ENCODE results near the gene KLF5.

The KLF5 gene

GRCh38 chr13:73057284-73058063, 1.3 kb upstream of the KLF5 start:
- H3K4me3 ChIP-seq (ENCODE audit: low read length) = no peak overlapping the region
- no peak for DNase-seq (ENCODE audit: low read depth, low spot score)

GRCh38 chr13:73058064-73058313, 816 bp upstream of the KLF5 start:
- no peak overlapping the region for H3K4me3 ChIP-seq (ENCODE audit: low read length)
- no peak for DNase-seq (ENCODE audit: low read depth, low spot score)

GRCh38 chr13:73058432-73058735, 421 bp upstream of the KLF5 start:
- DNase-seq (ENCODE audit: low read depth, low spot score) = no peak
- H3K4me3 ChIP-seq (ENCODE audit: low read length) = peak overlapping the region; percentile 42

- DNase-seq (ENCODE audit: low read depth, low spot score) = no peak
- peak overlapping the region; percentile 52; the same call in 1 of the 2 replicates for H3K4me3 ChIP-seq (ENCODE audit: low read length)
Measured at GRCh38 chr13:73059460-73060250, 850 bp downstream of the KLF5 start.

GRCh38 chr13:73060251-73061160, 1.7 kb downstream of the KLF5 start:
- no peak for DNase-seq (ENCODE audit: low read depth, low spot score)
- H3K4me3 ChIP-seq (ENCODE audit: low read length) = no peak overlapping the region

GRCh38 chr13:73061473-73061872, 2.7 kb downstream of the KLF5 start:
- no peak overlapping the region for H3K4me3 ChIP-seq (ENCODE audit: low read length)
- no peak for DNase-seq (ENCODE audit: low read depth, low spot score)

- no peak for DNase-seq (ENCODE audit: low read depth, low spot score)
Measured at GRCh38 chr13:73061876-73062275, 3.1 kb downstream of the KLF5 start.

GRCh38 chr13:73062468-73062867, 3.7 kb downstream of the KLF5 start:
- DNase-seq (ENCODE audit: low read depth, low spot score) = no peak
- no peak overlapping the region for H3K4me3 ChIP-seq (ENCODE audit: low read length)

More at GRCh38 chr13:73061876-73062275, 3.1 kb downstream of the KLF5 start:
- H3K4me3 ChIP-seq (ENCODE audit: low read length) = no peak overlapping the region

- DNase-seq (ENCODE audit: low read depth, low spot score) = no peak
- no peak overlapping the region for H3K4me3 ChIP-seq (ENCODE audit: low read length)
Measured at GRCh38 chr13:73063166-73063565, 4.4 kb downstream of the KLF5 start.

GRCh38 chr13:73065036-73065435, 6.2 kb downstream of the KLF5 start:
- DNase-seq (ENCODE audit: low read depth, low spot score) = no peak

GRCh38 chr13:73065665-73066340, 7.0 kb downstream of the KLF5 start:
- no peak overlapping the region for H3K4me3 ChIP-seq (ENCODE audit: low read length)
- no peak for DNase-seq (ENCODE audit: low read depth, low spot score)

More at GRCh38 chr13:73065036-73065435, 6.2 kb downstream of the KLF5 start:
- no peak overlapping the region for H3K4me3 ChIP-seq (ENCODE audit: low read length)

- H3K4me3 ChIP-seq (ENCODE audit: low read length) = no peak overlapping the region
Measured at GRCh38 chr13:73069206-73069805, 10.5 kb downstream of the KLF5 start.

GRCh38 chr13:73070451-73071098, 11.8 kb downstream of the KLF5 start:
- no peak overlapping the region for H3K4me3 ChIP-seq (ENCODE audit: low read length)

More at GRCh38 chr13:73069206-73069805, 10.5 kb downstream of the KLF5 start:
- no peak for DNase-seq (ENCODE audit: low read depth, low spot score)

GRCh38 chr13:73072239-73072900, 13.6 kb downstream of the KLF5 start:
- no peak overlapping the region for H3K4me3 ChIP-seq (ENCODE audit: low read length)
- no peak for DNase-seq (ENCODE audit: low read depth, low spot score)

More at GRCh38 chr13:73070451-73071098, 11.8 kb downstream of the KLF5 start:
- no peak for DNase-seq (ENCODE audit: low read depth, low spot score)

GRCh38 chr13:73073050-73073449, 14.2 kb downstream of the KLF5 start:
- H3K4me3 ChIP-seq (ENCODE audit: low read length) = no peak overlapping the region

GRCh38 chr13:73074014-73074413, 15.2 kb downstream of the KLF5 start:
- DNase-seq (ENCODE audit: low read depth, low spot score) = no peak
- H3K4me3 ChIP-seq (ENCODE audit: low read length) = no peak overlapping the region

More at GRCh38 chr13:73073050-73073449, 14.2 kb downstream of the KLF5 start:
- no peak for DNase-seq (ENCODE audit: low read depth, low spot score)

- DNase-seq (ENCODE audit: low read depth, low spot score) = no peak
- no peak overlapping the region for H3K4me3 ChIP-seq (ENCODE audit: low read length)
Measured at GRCh38 chr13:73074926-73075325, 16.1 kb downstream of the KLF5 start.

GRCh38 chr13:73075546-73075945, 16.7 kb downstream of the KLF5 start:
- no peak overlapping the region for H3K4me3 ChIP-seq (ENCODE audit: low read length)

More at GRCh38 chr13:73075546-73075945, 16.7 kb downstream of the KLF5 start:
- DNase-seq (ENCODE audit: low read depth, low spot score) = no peak

Measured in Jurkat, Clone E6-1 (cell line).